Measurements from ENCODE around the gene ATP5F1D.
A peak's percentile ranks its signal among the peaks of the same experiment; 100 is the strongest.

GRCh38 chr19:1222394-1222793 lies 19.2 kb upstream of the ATP5F1D start:
- TF ChIP-seq CTCF (IDR thresholded peaks at IDR 0.05; ENCODE audit: control extremely low read depth in 1 of 3, insufficient read depth in 1 of 3, low read depth in 1 of 3, low read length in 3 of 3) (peak in 2 of 3 experiments; percentile 11 to 26; a peak in 2 of 4 replicates), EZH2 (IDR thresholded peaks at IDR 0.05; ENCODE audit: low read depth, low read length, severe bottlenecking) (no peak), JUND (IDR thresholded peaks at IDR 0.05; ENCODE audit: low read length) (no peak), CREB1 (IDR thresholded peaks at IDR 0.05) (no peak), POLR2A (IDR thresholded peaks at IDR 0.05; ENCODE audit: control extremely low read depth in 1 of 2, low read depth in 2 of 2, low read length in 2 of 2) (no peak), USF2 (IDR thresholded peaks at IDR 0.05; ENCODE audit: low read length) (no peak), POLR2AphosphoS5 (IDR thresholded peaks at IDR 0.05; ENCODE audit: low read depth, low read length) (no peak), HDAC6 (IDR thresholded peaks at IDR 0.05; ENCODE audit: low read depth, low read length) (no peak), EGR1 (IDR thresholded peaks at IDR 0.05; ENCODE audit: borderline replicate concordance, low read depth, low read length) (no peak), GTF2F1 (IDR thresholded peaks at IDR 0.05; ENCODE audit: borderline replicate concordance, low read depth, low read length) (no peak), ZNF274 (IDR thresholded peaks at IDR 0.05; ENCODE audit: borderline replicate concordance, extremely low read depth, low read length) (no peak), KDM4A (IDR thresholded peaks at IDR 0.05; ENCODE audit: low read depth, low read length, severe bottlenecking) (no peak), CHD1 (IDR thresholded peaks at IDR 0.05; ENCODE audit: low read depth, low read length) (no peak)

Data from H1 (cell line).